ENCODE measurements around the gene PCSK4. TPM values are rescaled to one million over a fixed set of nuclear protein-coding genes. Genes with fewer than 3 reads are reported as not detected.

Gene PCSK4
- total RNA-seq, 1 donor from 2014 or later = 0.53 TPM

DNA sequence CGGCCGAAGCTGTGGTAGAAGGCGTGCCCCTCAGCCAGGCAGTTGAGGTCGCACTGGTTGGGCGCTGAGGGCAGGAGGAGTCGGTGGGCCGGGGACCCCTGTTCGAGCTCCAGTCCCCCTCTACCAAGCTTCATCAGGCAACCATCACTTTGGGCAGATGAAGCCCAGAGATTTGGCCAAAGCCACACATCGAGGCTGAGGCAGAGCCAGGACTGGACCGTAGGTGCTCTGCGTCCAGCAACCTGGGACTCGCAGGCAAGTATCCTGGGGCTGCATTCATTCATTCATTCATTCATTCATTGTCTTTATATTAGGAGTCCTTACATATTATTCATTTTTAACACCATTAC, 18.3 kb upstream of the PCSK4 start:
- peak overlapping the region; percentile 48 for H3K4me3 ChIP-seq (ENCODE audit: low read depth, low read length)
- peaks cover 1% of the 10 kb centered on the region for H3K36me3 ChIP-seq (ENCODE audit: control insufficient read depth, insufficient read depth, low read length)
- no peaks in the 10 kb centered on the region for H3K27me3 ChIP-seq (ENCODE audit: control insufficient read depth, insufficient read depth, low read length)
- DNase-seq (ENCODE audit: low read depth) = no peak
- FAIRE-seq = no peak
- TF ChIP-seq, protein P1, sequence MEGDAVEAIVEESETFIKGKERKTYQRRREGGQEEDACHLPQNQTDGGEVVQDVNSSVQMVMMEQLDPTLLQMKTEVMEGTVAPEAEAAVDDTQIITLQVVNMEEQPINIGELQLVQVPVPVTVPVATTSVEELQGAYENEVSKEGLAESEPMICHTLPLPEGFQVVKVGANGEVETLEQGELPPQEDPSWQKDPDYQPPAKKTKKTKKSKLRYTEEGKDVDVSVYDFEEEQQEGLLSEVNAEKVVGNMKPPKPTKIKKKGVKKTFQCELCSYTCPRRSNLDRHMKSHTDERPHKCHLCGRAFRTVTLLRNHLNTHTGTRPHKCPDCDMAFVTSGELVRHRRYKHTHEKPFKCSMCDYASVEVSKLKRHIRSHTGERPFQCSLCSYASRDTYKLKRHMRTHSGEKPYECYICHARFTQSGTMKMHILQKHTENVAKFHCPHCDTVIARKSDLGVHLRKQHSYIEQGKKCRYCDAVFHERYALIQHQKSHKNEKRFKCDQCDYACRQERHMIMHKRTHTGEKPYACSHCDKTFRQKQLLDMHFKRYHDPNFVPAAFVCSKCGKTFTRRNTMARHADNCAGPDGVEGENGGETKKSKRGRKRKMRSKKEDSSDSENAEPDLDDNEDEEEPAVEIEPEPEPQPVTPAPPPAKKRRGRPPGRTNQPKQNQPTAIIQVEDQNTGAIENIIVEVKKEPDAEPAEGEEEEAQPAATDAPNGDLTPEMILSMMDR (IDR thresholded peaks at IDR 0.05; ENCODE audit: insufficient read depth, low read length, severe bottlenecking) = no peak

DNA sequence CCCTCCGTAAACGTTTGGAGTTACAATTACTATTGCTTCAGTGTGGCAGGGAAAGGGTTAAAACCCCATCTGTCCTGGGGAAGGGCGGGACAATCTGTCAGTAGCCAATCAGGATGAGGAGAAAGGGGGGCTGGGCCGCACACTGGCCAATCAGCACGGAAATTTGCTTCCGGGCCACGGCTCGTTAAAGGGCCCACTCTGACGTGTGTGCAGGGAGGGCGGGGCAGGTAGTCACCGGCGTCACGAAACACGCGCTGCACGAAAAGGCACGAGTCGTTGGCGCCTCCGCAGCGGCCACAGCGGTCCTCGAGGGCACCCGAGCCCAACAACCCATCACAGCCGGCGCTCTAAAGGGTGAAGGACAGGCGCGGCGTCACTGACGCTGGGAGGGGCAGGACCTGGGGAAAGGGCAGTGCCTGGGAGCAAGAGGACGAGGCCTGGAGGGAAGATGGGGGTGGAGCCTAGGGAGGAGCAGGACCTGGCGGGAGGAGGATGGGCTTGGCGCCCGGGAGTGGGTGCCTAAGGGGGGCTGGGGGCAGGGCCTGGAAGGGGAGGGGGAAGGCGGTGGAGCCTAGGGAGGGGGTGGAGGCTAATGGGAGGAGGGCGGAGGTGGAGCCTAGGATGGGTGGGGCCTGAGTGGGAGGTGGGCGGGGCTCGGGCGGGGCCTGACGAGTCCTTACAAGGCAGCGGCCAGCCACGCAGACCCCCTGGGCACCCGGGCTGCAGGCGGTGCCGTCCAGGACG, 17.8 kb upstream of the PCSK4 start:
- H3K27me3 ChIP-seq (ENCODE audit: control insufficient read depth, insufficient read depth, low read length) = no peaks in the 10 kb centered on the region
- peak; percentile 7 for FAIRE-seq
- DNase-seq (ENCODE audit: low read depth) = peak; percentile 83
- H3K36me3 ChIP-seq (ENCODE audit: control insufficient read depth, insufficient read depth, low read length) = peaks cover 1% of the 10 kb centered on the region
- TF ChIP-seq, protein P1 (IDR thresholded peaks at IDR 0.05; ENCODE audit: insufficient read depth, low read length, severe bottlenecking) = no peak
- peak overlapping the region; percentile 48 for H3K4me3 ChIP-seq (ENCODE audit: low read depth, low read length)

DNA sequence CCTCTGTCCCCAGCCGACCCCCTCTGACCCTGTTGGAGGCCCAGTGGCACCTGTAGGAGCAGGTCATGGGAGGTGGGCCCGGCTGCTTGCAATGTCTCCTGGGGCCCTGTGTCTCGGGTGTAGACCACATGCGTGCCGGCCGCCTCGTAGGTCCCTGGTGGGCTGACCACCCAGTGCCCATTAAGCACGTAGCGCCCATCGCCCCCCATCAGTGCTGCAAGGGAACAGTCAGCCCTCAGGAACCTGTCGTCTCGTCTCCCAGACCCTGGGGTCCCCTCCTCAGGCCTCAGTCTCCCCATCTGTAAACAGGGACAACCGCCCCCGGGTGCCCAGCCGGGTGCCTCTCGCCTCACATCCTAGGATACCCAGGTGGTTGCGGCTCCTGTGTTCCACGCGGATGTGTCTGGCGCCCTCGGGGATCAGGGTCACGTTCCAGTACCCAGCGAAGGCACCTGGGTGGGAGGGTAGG, 17.1 kb upstream of the PCSK4 start:
- Histone ChIP-seq H3K4me3 (ENCODE audit: low read depth, low read length) (no peak overlapping the region), H3K27me3 (ENCODE audit: control insufficient read depth, insufficient read depth, low read length) (no peaks in the 10 kb centered on the region), H3K36me3 (ENCODE audit: control insufficient read depth, insufficient read depth, low read length) (peaks cover 1% of the 10 kb centered on the region)
- DNase-seq (ENCODE audit: low read depth) (no peak), FAIRE-seq (no peak)
- TF ChIP-seq, protein P1 (IDR thresholded peaks at IDR 0.05; ENCODE audit: insufficient read depth, low read length, severe bottlenecking) = no peak

DNA sequence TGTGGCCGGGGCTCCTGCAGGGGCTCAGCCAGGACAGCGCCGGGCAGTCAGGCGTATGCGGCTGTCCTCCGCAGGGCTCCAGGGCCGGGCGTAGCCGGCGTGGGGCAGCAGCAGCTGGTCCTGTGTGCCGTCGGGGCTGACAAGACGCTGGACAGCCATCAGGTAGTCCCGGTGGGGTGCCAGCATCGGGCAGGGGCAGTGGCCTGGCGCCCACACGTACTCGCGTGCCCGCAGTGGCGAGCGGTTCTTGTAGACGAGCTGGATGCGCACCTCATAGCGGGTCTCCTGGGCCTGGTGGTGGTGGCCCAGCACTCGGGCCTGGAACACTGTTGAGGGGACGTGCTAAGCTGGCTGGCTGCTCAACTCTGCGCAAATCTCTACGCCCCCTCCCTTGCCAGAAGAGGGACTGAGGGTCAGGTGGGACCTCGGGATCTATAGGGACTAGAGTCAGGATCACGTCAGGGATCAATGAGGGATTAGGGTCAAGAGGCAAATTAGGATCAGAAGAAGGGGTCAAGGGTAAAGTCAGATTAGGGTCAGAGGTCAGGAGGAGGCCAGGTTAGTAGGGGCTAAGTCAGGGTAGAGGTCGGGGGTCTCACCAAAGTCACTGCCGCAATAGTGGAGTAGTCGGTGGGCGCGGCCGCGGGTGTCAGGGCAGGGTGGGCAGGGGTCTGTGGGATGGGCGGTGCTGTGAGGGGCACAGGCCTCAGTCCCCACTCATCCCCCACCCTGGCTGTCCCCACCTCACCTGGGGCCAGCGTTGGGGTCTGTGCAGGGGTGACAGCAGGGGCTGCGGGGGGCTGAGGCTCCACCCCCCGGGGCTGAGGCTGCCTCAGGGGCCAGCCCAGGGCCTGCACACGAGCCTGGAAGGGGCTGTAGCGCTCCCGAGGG, 16.1 kb upstream of the PCSK4 start:
- no peak for DNase-seq (ENCODE audit: low read depth)
- TF ChIP-seq, protein P1 (IDR thresholded peaks at IDR 0.05; ENCODE audit: insufficient read depth, low read length, severe bottlenecking) = no peak
- Histone ChIP-seq H3K4me3 (ENCODE audit: low read depth, low read length) (no peak overlapping the region), H3K36me3 (ENCODE audit: control insufficient read depth, insufficient read depth, low read length) (peaks cover 1% of the 10 kb centered on the region), H3K27me3 (ENCODE audit: control insufficient read depth, insufficient read depth, low read length) (no peaks in the 10 kb centered on the region)
- no peak for FAIRE-seq

DNA sequence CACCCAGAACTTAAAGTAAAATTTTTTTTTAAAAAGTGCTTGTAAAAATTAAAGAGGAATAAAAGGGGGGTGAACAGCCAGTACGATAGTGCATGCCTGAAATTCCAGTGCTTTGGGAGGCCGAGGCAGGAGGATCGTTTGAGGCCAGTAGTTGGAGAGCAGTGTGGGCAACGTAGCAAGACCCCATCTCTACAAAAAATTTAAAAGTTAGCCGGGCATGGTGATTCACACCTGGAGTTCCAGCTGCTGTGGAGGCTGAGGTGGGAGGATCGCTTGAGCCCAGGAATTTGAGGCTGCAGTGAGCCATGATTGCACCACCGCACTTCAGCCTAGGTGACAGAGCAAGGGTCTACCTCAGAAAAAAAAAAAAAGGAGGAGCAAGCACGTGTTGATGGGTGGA, 14.9 kb upstream of the PCSK4 start:
- FAIRE-seq = no peak
- TF ChIP-seq, protein P1 (IDR thresholded peaks at IDR 0.05; ENCODE audit: insufficient read depth, low read length, severe bottlenecking) = no peak
- Histone ChIP-seq H3K27me3 (ENCODE audit: control insufficient read depth, insufficient read depth, low read length) (no peaks in the 10 kb centered on the region), H3K36me3 (ENCODE audit: control insufficient read depth, insufficient read depth, low read length) (peaks cover 1% of the 10 kb centered on the region), H3K4me3 (ENCODE audit: low read depth, low read length) (no peak overlapping the region)
- DNase-seq (ENCODE audit: low read depth) = no peak

All from bronchial epithelial cell (primary cell).